Retina (tissue), 1 donor: Measurements from ENCODE around the gene FAM114A2.
"Not testable (repeated sequence)": the region's sequence is repeated elsewhere in the genome, so short reads cannot be mapped to it uniquely, and the experiment has no call there.

Experiments
- DNase-seq: peaks from one replicate; pipeline ENCODE4 v3.0.0-alpha.2; 2016

FAM114A2 gene

GRCh38 chr5:154047324-154047723 lies 8.6 kb upstream of the FAM114A2 start:
- DNase-seq: no peak

- DNase-seq: no peak
Measured at GRCh38 chr5:154046486-154046885, 7.8 kb upstream of the FAM114A2 start.

- DNase-seq: no peak
Measured at GRCh38 chr5:154044581-154044980, 5.9 kb upstream of the FAM114A2 start.

DNA sequence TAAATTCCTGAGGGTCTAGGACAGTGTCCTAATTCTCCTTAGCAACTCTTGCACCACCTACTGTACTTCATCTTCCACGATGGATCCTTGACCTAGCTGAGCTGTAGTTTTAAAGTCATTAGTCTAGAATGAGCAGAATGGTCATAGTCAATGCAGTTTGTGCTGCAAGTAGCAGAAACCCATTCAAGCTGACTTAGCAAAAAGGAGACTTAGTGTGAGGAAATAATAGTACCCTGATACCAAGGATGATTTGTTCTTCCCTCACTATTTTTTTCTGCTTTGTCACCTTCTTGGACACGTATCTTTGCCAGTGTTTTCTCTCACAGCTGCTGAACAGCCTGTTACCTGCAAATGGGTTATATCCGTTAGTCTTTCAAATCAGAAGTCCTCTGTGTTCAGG lies 5.4 kb upstream of the FAM114A2 start:
- DNase-seq: no peak

GRCh38 chr5:154042766-154043165 lies 4.1 kb upstream of the FAM114A2 start:
- no peak for DNase-seq

DNA sequence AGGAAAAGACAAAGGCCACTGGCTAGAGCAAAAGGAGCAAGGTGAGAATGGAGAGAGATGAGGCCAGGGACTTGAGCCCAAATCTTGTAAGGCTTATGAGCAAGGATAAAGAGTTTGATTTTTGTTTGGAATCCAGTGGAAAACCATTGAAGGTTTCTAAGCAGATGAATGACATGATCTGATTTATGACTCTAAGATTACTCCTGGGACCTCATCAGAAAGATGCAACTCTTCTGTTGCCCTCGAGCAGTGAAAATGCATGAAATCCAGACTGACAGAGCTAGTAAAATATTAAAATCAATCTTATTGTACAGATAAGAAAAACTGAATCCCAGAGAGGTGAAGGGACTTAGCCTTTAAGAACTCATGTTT lies 734 bp upstream of the FAM114A2 start:
- DNase-seq: no peak

GRCh38 chr5:154038261-154038706 lies 426 bp downstream of the FAM114A2 start:
- no peak for DNase-seq

DNA sequence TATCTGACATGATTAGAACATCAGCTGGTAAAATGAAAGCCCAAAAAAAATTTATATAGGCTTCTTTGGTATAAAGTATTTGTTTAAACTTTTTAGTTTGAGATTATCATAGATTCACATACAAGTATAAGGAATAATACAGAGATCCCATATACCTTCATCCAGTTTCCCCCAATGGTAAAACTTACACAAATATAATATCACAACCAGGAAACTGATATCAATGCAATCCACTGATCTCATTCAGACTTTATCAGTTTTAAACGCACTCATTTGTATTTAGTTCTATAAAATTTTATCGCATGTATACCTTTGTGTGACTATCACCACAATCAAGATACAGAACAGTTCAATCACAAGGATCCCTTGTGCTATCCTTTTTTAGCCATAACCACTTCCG lies 3.8 kb downstream of the FAM114A2 start:
- no peak for DNase-seq

GRCh38 chr5:154031937-154032489 lies 6.7 kb downstream of the FAM114A2 start:
- no peak for DNase-seq

DNA sequence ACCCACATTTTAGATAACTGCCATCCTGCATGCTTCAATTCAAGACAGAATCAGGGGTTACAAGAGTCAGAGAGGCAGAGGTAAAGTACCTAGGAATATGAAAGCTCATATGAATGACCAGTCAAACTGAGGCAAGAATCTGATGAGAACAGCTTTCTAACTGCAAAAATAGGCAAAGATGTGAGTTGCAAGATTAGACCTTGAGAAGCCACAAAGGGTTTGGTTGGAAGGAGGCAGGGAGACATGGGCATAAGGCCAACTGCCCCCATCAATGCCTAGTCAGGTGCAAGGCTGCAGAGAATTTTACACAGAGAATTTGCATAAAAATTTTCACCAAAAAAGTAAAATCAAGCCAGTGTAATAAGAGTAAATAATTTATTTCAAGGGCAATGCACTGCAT lies 12.8 kb downstream of the FAM114A2 start:
- DNase-seq: no peak

DNA sequence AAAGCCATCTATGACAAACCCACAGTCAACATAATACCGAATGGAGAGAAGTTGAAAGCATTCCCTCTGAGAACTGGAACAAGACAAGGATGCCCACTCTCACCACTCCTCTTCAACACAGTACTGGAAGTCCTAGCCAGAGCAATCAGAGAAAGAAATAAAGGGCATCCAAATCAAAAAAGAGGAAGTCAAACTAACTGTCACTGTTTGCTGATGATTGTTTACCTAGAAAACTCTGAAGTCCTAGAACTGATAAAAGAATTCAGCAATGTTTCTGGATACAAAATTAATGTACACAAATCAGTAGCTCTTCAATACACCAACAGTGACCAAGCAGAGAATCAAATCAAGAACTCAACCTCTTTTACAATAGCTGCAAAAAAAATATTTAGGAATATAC lies 19.8 kb downstream of the FAM114A2 start:
- not testable (repeated sequence) for DNase-seq

DNA sequence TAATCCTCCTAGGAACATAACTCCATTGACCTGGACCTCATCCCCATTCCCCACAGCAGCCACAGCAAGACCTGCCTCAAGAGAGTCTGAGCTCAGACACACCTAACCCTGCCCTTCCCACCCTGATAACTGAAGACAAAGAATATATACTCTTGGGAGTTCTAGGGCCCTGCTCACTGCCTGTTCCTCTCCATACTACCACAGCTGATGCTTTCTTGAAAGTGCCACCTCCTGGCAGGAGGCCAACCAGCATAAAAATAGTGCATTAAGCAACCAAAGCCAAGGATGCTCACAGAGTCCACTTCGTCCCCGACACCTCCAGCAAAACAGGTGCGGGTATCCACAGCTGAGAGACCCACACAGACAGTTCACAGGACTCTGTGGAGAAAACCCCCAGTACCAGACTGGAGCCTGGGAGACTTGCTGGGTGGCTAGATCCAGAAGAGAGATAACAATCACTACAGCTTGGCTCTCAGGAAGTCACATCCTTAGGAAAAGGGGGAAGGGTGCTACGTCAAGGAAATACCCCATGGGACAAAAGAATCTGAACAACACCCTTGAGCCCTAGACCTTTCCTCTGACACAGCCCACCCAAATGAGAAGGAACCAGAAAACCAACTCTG lies 23.5 kb downstream of the FAM114A2 start:
- DNase-seq: no peak

GRCh38 chr5:154010660-154011059 lies 28.1 kb downstream of the FAM114A2 start:
- DNase-seq: no peak

DNA sequence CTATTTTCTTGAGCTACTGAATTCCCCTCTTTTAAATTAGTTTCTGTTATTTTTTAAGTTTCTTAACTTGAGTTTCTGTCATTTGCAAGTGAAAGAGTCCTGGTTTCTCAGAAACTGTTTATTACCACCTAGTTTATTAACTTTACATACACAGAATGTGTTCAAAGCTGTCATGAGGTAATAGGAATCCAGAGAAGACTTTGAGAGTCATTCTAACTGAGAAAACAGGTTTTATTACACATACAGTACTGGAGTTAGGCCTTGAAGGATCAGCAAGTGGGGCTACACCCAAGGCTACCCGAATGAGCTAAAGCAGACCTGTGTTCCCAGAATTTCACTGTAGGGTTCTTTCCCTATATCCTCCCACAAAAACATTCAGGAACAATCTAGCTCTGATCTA lies 33.1 kb downstream of the FAM114A2 start:
- DNase-seq: no peak

DNA sequence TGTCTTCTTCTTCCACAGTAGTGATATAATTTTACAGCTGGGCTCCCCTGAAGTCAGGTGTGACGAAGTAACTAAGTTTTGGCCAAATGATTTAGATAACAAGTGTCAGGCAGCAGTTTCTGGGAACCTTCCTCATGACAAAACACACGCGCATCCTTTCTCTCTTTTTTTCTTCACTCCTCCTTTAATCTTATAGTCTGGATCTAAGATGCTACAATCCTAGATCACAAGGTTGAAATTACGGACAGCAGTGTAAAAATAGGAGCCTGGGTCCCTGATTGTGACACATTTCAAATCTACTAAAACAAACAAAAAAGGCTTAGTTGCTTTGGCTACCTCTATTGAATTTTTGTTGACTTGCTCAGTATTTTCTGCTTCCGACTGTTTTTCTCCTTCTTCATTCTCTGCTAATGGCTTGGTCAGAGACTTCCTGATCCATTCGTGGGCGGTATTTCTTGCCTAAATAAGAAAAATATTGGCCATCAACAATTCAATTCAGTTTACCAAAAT lies 36.1 kb downstream of the FAM114A2 start:
- no peak for DNase-seq

DNA sequence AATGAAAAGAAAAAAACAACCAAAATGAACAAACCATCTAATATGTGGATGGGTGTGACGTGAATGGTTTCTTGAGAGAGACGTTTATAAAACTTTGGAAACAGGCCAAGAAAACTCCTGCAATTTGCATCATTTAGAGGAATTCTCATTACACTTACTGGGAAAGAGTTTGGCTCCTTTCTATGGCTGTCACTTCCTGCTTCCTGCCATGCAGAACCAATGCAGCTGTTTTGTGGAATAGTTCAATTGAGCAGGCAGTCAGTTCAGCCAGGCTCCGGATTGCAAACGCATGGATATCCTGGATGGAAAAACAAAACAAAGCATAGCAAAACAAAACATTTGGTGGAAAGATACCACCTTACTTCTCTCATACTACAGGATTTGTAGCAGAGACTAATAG lies 36.6 kb downstream of the FAM114A2 start:
- DNase-seq: no peak

- no peak for DNase-seq
Measured at GRCh38 chr5:154000703-154001102, 38.0 kb downstream of the FAM114A2 start.

DNA sequence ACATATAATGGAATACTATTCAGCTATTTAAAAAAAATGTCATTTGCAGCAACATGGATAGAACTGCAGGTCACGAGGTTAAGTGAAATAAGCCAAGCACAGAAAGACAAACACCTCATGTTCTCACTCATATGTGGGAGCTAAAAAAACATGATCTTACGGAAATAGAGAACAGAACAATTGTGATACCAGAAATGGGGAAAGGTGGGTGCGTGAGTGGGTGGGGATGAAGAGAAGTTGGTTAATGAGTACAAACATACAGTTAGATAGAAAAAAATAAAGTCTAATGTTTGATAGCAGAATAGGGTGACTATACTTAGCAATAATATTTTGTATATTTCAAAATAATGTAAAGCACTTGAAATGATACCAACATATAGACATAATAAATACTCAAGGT lies 38.7 kb downstream of the FAM114A2 start:
- DNase-seq: no peak

DNA sequence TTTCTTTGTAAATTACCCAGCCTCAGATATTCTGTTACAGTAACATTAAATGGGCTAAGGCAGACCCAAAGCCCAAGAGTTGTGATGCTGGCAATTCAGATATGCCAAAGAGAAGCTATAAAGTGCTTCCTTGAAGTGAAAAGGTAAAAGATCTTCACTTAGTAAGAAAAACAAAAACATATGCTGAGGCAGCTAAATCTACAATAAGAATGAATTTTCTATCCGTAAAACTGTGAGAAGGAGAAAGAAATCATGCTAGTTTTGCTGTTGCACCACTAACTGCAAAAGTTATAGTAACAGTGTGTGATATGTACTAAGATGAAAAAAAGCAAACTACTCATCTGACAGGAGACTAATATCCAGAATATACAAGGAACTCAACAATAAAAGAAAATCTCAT lies 39.9 kb downstream of the FAM114A2 start:
- no peak for DNase-seq

DNA sequence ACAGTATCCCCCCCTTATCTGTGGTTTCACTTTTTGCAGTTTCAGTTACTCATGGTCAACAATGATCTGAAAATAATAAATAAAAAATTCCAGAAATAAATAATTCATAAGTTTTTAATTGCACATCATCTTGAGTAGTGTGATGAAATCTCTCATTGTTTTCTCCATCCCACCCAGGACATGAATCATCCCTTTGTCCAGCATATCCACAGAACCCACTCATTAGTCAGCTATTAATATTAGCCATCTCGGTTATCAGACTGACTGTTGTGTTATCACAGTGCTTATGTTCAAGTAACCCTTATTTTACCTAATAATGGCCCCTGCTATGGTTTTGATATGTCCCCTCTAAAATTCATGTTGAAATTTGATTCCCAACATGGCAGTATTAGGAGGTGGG lies 40.7 kb downstream of the FAM114A2 start:
- no peak for DNase-seq

DNA sequence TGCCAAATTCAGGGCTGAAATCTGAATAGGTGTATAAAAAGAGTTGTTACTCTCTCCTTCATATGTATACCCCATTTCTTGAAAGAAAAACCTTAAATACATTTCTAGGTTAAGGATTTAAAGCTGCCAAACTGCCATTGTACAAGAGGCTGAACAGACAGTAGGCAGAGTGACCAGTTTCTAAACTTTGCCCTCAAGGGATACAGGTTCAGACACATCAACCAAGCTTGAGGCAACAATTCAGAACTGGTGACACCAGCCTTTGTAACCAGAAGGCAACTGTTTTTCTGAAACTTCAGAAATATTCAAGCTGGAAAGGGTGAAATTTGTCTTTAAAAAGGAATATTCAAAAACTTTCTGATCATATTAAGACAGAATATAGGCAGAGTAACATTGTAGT lies 47.5 kb downstream of the FAM114A2 start:
- no peak for DNase-seq

- no peak for DNase-seq
Measured at GRCh38 chr5:153988510-153988909, 50.2 kb downstream of the FAM114A2 start.

DNA sequence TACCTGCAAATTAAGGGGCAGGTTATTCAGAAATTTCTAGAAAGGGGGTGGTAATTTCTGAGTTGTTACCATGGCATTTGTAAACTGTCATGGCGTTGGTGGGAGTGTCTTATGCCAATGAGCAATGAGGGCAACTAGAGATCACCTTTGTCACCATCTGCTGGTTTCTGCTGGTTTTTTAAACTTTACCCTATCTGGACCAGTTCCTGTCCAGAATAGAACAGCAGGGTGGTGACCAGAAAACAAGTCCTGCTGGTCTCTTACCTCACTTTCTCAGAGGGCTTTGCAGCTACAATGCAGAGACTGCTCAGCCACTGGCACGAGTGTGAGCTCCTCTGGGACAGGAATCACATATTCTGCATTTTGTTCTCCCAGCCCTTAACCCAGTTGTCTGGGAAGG lies 51.4 kb downstream of the FAM114A2 start:
- DNase-seq: no peak

DNA sequence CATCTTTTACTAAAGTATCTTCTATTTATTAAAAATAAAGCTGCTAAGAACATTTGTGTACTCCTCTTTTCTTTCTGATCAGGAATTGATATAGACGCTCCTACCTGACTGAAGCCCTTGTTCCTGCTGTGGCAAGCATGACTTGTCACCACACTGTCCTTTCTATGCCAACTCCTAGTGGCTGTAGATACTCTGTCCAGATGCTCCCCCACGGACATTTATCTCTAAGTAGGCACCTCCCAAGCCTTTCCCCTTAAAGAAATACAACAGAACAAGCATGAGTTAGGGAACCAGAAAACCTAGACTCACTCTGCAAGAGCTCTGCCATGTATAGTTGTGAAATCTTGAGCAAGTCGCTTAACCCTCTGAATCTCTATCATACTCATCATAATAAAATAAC lies 53.2 kb downstream of the FAM114A2 start:
- DNase-seq: no peak

DNA sequence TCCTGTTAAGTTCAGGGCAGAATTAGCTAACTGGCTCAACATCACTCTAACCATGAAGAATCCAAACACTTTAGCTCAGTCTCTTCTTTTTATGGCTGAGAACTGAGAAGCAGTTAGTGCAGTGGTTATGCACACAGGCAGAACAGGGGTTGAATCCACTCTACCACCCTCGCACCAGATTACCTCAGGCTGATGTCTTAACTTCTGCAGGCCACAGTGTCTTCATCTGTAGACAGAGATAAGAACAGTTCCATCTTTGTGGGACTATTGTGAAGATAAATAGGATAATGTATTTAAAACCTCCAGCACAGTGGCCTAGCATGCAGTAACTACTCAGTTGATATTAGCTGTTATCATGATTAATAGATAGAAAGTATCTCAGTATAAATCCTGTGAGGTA lies 54.8 kb downstream of the FAM114A2 start:
- DNase-seq: no peak
